ENCODE results near the gene PROZ.
"Not testable (repeated sequence)": the region's sequence is repeated elsewhere in the genome, so short reads cannot be mapped to it uniquely, and the experiment has no call there.

PROZ gene

GRCh38 chr13:113158946-113159345 is 498 bp downstream of the PROZ start:
- no peak for DNase-seq

GRCh38 chr13:113159701-113160100 is 1.3 kb downstream of the PROZ start:
- no peak for DNase-seq

GRCh38 chr13:113160983-113161382 is 2.5 kb downstream of the PROZ start:
- DNase-seq = no peak

GRCh38 chr13:113161433-113161832 is 3.0 kb downstream of the PROZ start:
- no peak for DNase-seq

- not testable (repeated sequence) for DNase-seq
Observed at GRCh38 chr13:113161975-113162374, 3.5 kb downstream of the PROZ start.

GRCh38 chr13:113162783-113163685 is 4.6 kb downstream of the PROZ start:
- no peak for DNase-seq

- no peak for DNase-seq
Observed at GRCh38 chr13:113164492-113164891, 6.0 kb downstream of the PROZ start.

GRCh38 chr13:113166266-113166665 is 7.8 kb downstream of the PROZ start:
- DNase-seq = no peak

GRCh38 chr13:113166681-113167080 is 8.2 kb downstream of the PROZ start:
- DNase-seq = no peak

- no peak for DNase-seq
Observed at GRCh38 chr13:113167155-113167554, 8.7 kb downstream of the PROZ start.

- no peak for DNase-seq
Observed at GRCh38 chr13:113167575-113167974, 9.1 kb downstream of the PROZ start.

GRCh38 chr13:113168211-113168610 is 9.8 kb downstream of the PROZ start:
- DNase-seq = no peak

GRCh38 chr13:113169277-113170272 is 11.1 kb downstream of the PROZ start:
- DNase-seq = no peak

- no peak for DNase-seq
Observed at GRCh38 chr13:113170511-113170910, 12.1 kb downstream of the PROZ start.

- no peak for DNase-seq
Observed at GRCh38 chr13:113171250-113172125, 13.0 kb downstream of the PROZ start.

GRCh38 chr13:113172419-113172926 is 14.0 kb downstream of the PROZ start:
- no peak for DNase-seq

- no peak for DNase-seq
Observed at GRCh38 chr13:113176280-113176679, 17.8 kb downstream of the PROZ start.

GRCh38 chr13:113176822-113177221 is 18.4 kb downstream of the PROZ start:
- no peak for DNase-seq

GRCh38 chr13:113178070-113178895 is 19.8 kb downstream of the PROZ start:
- peak; percentile 92 for DNase-seq

- DNase-seq = no peak
Observed at GRCh38 chr13:113178896-113179167, 20.4 kb downstream of the PROZ start.
